HG03354 (cell line): ENCODE measurements around the gene ACD.

Experiments used
- ATAC-seq: cut with Tn5 transposase; IDR thresholded peaks from one replicate; pipeline ENCODE4 v1.9.1; 2021; ENCODE audit warnings: mild to moderate bottlenecking; ENCODE audit not compliant: unreplicated experiment, poor library complexity, severe bottlenecking

ACD gene

GRCh38 chr16:67649494-67649931 lies 10.5 kb downstream of the ACD start:
- no peak for ATAC-seq

- ATAC-seq, result no peak
Observed at GRCh38 chr16:67648764-67649407, 11.2 kb downstream of the ACD start.

GRCh38 chr16:67648088-67648763 lies 11.8 kb downstream of the ACD start:
- no peak for ATAC-seq

- no peak for ATAC-seq
Observed at GRCh38 chr16:67647681-67648080, 12.4 kb downstream of the ACD start.

- no peak for ATAC-seq
Observed at GRCh38 chr16:67647111-67647651, 12.9 kb downstream of the ACD start.

GRCh38 chr16:67645397-67646121 lies 14.5 kb downstream of the ACD start:
- no peak for ATAC-seq

- no peak for ATAC-seq
Observed at GRCh38 chr16:67644038-67644437, 16.0 kb downstream of the ACD start.

GRCh38 chr16:67641779-67642708 lies 18.0 kb downstream of the ACD start:
- ATAC-seq, result no peak

GRCh38 chr16:67637625-67638024 lies 22.4 kb downstream of the ACD start:
- ATAC-seq, result no peak

GRCh38 chr16:67636713-67637112 lies 23.3 kb downstream of the ACD start:
- no peak for ATAC-seq

- no peak for ATAC-seq
Observed at GRCh38 chr16:67632415-67633172, 27.5 kb downstream of the ACD start.

- no peak for ATAC-seq
Observed at GRCh38 chr16:67628216-67628615, 31.8 kb downstream of the ACD start.

- no peak for ATAC-seq
Observed at GRCh38 chr16:67613808-67614207, 46.3 kb downstream of the ACD start.

GRCh38 chr16:67608364-67608763 lies 51.7 kb downstream of the ACD start:
- no peak for ATAC-seq
